Thyroid gland (tissue), 4 donors: ENCODE measurements around the gene C19orf12.

ENCODE experiments used
- CTCF ChIP-seq, 6 experiments: fragments of 200-600 bp in 3 of 6; fragments of 450-650 bp in 3 of 6; sonication (generic) in 3 of 6; IDR thresholded peaks; one replicate each; pipeline ENCODE4 v1.5.1; 2016 to 2019; ENCODE audit warnings: antibody characterized with exemption in 6 of 6, mild to moderate bottlenecking in 2 of 6, inconsistent platforms in 1 of 6, moderate library complexity in 1 of 6
- POLR2A ChIP-seq, 2 donors: fragments of 450-650 bp; IDR thresholded peaks; one replicate each; pipeline ENCODE4 v1.6.1; 2017; ENCODE audit warnings: antibody characterized with exemption in 2 of 2, mild to moderate bottlenecking in 2 of 2, moderate library complexity in 1 of 2

GRCh38 chr19:29650772-29651387 lies 64.2 kb downstream of the C19orf12 start:
- TF ChIP-seq CTCF (IDR thresholded peaks at IDR 0.05) (no peak), POLR2A (IDR thresholded peaks at IDR 0.05) (no peak)
